Keratinocyte (primary cell): ENCODE measurements around the gene SH3D19. TPM values are rescaled to one million over a fixed set of nuclear protein-coding genes. Genes with fewer than 3 reads are reported as not detected.
A peak's percentile ranks its signal among the peaks of the same experiment; 100 is the strongest.

Experiments
- DNase-seq: peaks from one replicate; pipeline ENCODE4 v3.0.0-alpha.2; 2011; ENCODE audit warnings: low read depth, missing footprints, low spot score
- FAIRE-seq: peaks from 2 replicates; lab custom pipeline; 2011; peaks lifted over from hg19 to GRCh38; lab: Jason Lieb, UNC
- H2AFZ ChIP-seq: 2 replicates; pipeline ENCODE4 v1.6.0; 2012; ENCODE audit warnings: low read length, control low read depth, inconsistent platforms; ENCODE audit not compliant: control insufficient read depth
- H3K27ac ChIP-seq: 2 replicates; pipeline ENCODE4 v1.5.1; 2011; ENCODE audit warnings: low read length; ENCODE audit not compliant: control insufficient read depth, insufficient read depth
- H3K27me3 ChIP-seq: 3 replicates; pipeline ENCODE4 v1.6.0; 2011; ENCODE audit warnings: low read length; ENCODE audit not compliant: control insufficient read depth, insufficient read depth; ENCODE audit errors: extremely low read depth
- H3K36me3 ChIP-seq, 2 experiments: 2 replicates in 1 of 2; 3 replicates in 1 of 2; pipeline ENCODE4 v1.5.1; 2011; ENCODE audit warnings: low read length in 2 of 2, mild to moderate bottlenecking in 1 of 2; ENCODE audit not compliant: control insufficient read depth in 2 of 2, insufficient read depth in 2 of 2; ENCODE audit errors: extremely low read depth in 1 of 2
- H3K4me1 ChIP-seq: 3 replicates; pipeline ENCODE4 v1.5.1; 2011; ENCODE audit warnings: low read length; ENCODE audit not compliant: control insufficient read depth, insufficient read depth; ENCODE audit errors: extremely low read depth
- H3K4me2 ChIP-seq: 3 replicates; pipeline ENCODE4 v1.6.0; 2011; ENCODE audit warnings: low read depth, low read length; ENCODE audit not compliant: control insufficient read depth, insufficient read depth; ENCODE audit errors: extremely low read depth
- H3K4me3 ChIP-seq, 3 experiments: fragments of 200-600 bp in 1 of 3; sonication (generic) in 1 of 3; 2 replicates in 2 of 3; 3 replicates in 1 of 3; pipeline ENCODE4 v1.5.1; 2011 to 2016; ENCODE audit warnings: low read length in 3 of 3, mild to moderate bottlenecking in 3 of 3, control low read depth in 2 of 3, inconsistent platforms in 1 of 3, low read depth in 1 of 3, mixed read lengths in 1 of 3, mixed run types in 1 of 3, moderate library complexity in 1 of 3; ENCODE audit not compliant: control insufficient read depth in 2 of 3, insufficient read depth in 2 of 3; ENCODE audit errors: extremely low read depth in 1 of 3
- H3K79me2 ChIP-seq: 2 replicates; pipeline ENCODE4 v1.6.0; 2012; ENCODE audit warnings: low read length; ENCODE audit not compliant: control insufficient read depth, insufficient read depth
- H3K9ac ChIP-seq: 3 replicates; pipeline ENCODE4 v1.6.0; 2011; ENCODE audit warnings: low read length; ENCODE audit not compliant: control insufficient read depth, insufficient read depth; ENCODE audit errors: extremely low read depth
- H3K9me1 ChIP-seq: 3 replicates; pipeline ENCODE4 v1.6.0; 2011; ENCODE audit warnings: low read length; ENCODE audit not compliant: control insufficient read depth, insufficient read depth; ENCODE audit errors: extremely low read depth
- H3K9me3 ChIP-seq: 2 replicates; pipeline ENCODE4 v1.5.1; 2012; ENCODE audit warnings: low read depth, low read length; ENCODE audit not compliant: control insufficient read depth
- H4K20me1 ChIP-seq: 3 replicates; pipeline ENCODE4 v1.6.0; 2011; ENCODE audit warnings: low read length; ENCODE audit not compliant: control insufficient read depth, insufficient read depth; ENCODE audit errors: extremely low read depth
- CTCF ChIP-seq, 3 experiments: IDR thresholded peaks in 1 of 3; conservative IDR thresholded peaks in 1 of 3; optimal IDR thresholded peaks in 1 of 3; 2 replicates in 2 of 3; 3 replicates in 1 of 3; pipeline versions ENCODE3 to v1.5.1; 2011; ENCODE audit warnings: low read length in 3 of 3, mild to moderate bottlenecking in 3 of 3, moderate library complexity in 2 of 3, control low read depth in 1 of 3, inconsistent platforms in 1 of 3; ENCODE audit not compliant: insufficient read depth in 2 of 3; ENCODE audit errors: extremely low read depth in 1 of 3
- EZH2 ChIP-seq: IDR thresholded peaks from one replicate; pipeline ENCODE4 v1.6.1; 2012; ENCODE audit warnings: inconsistent platforms, mild to moderate bottlenecking, low read length, moderate library complexity
- dilution Hi-C: fragments of 300-500 bp; cut with MboI; formaldehyde crosslinking; loops from one replicate; pipeline ENCODE4 v1.7.0; 2020; ENCODE audit warnings: low sequenced_read_pairs; ENCODE audit not compliant: extremely low pct_ligation_motif_present
- polyA plus RNA-seq, 5 experiments: library from polyadenylated mRNA; depleted of rRNA in 3 of 5; stranded (reverse) in 3 of 5; stranded (forward) in 1 of 5; unstranded in 1 of 5; fragments of >200 nt; gene quantifications; 1 replicate in 1 of 5; 2 replicates in 3 of 5; 3 replicates in 1 of 5; pipeline versions ENCODE4 v1.2.1 to v1.2.3, GENCODE V29; 2011 to 2012; ENCODE audit warnings: missing spikeins in 2 of 5, low read depth in 1 of 5, low replicate concordance in 1 of 5

Gene SH3D19
- polyA plus RNA-seq, 1 donor (not counting 4 experiments of a cell fraction or from before 2014, with no cell fraction given) = 24.8 TPM

DNA sequence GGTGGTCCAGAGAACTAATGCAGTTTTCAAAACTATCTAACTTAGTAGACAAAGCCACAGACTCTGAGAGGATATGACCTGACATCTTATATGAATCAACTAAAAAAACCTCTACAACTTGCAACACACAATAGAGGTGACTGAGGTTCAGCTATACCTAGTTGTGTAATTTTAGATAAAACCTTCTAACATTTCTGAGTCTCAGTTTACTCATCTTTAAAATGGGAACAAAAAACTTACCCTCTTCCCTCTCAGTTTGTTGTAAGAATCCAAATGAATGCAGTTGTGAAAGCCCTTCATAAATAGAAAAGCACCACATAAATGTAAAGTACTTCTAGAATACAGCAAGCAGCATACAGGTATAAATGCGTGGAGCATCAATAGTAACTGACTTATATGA lies 5.9 kb downstream of the SH3D19 start:
- Histone ChIP-seq H3K4me2 (no peak overlapping the region), H4K20me1 (no peaks in the 10 kb centered on the region), H3K27me3 (no peaks in the 10 kb centered on the region), H3K79me2 (peaks cover 73% of the 10 kb centered on the region), H3K27ac (no peak overlapping the region), H3K9me1 (no peaks in the 10 kb centered on the region), H2AFZ (no peak overlapping the region), H3K9me3 (no peaks in the 10 kb centered on the region), H3K4me3 (no peak overlapping the region), H3K36me3 (peaks cover 0 to 2% of the 10 kb centered on the region in 2 experiments), H3K4me1 (peaks cover 41% of the 10 kb centered on the region), H3K9ac (no peak overlapping the region)
- TF ChIP-seq EZH2 = no peak
- no peak for TF ChIP-seq CTCF (optimal IDR thresholded peaks at IDR 0.05 in 1 of 3, IDR thresholded peaks at IDR 0.05 in 1 of 3, conservative IDR thresholded peaks at IDR 0.05 in 1 of 3; ENCODE audit: extremely low read depth in 1 of 3, insufficient read depth in 2 of 3, low read length in 3 of 3)
- dilution Hi-C loops = no loop called here
- DNase-seq (no peak), FAIRE-seq (peak; percentile 41)

- peaks cover 73% of the 10 kb centered on the region for H3K79me2 ChIP-seq
- H4K20me1 ChIP-seq = no peaks in the 10 kb centered on the region
- TF ChIP-seq EZH2 (no peak), CTCF (optimal IDR thresholded peaks at IDR 0.05 in 1 of 3, IDR thresholded peaks at IDR 0.05 in 1 of 3, conservative IDR thresholded peaks at IDR 0.05 in 1 of 3; ENCODE audit: extremely low read depth in 1 of 3, insufficient read depth in 2 of 3, low read length in 3 of 3) (no peak)
- H3K36me3 ChIP-seq = peaks cover 0 to 2% of the 10 kb centered on the region in 2 experiments
- no peak for DNase-seq
- H3K9me1 ChIP-seq = no peaks in the 10 kb centered on the region
- no peak overlapping the region for H3K27ac ChIP-seq
- dilution Hi-C loops = no loop called here
- no peak overlapping the region for H3K4me2 ChIP-seq
- H3K9ac ChIP-seq = no peak overlapping the region
- FAIRE-seq = no peak
- no peaks in the 10 kb centered on the region for H3K27me3 ChIP-seq
- no peak overlapping the region for H2AFZ ChIP-seq
- no peaks in the 10 kb centered on the region for H3K9me3 ChIP-seq
- peaks cover 47% of the 10 kb centered on the region for H3K4me1 ChIP-seq
- H3K4me3 ChIP-seq = no peak overlapping the region
Measured at GRCh38 chr4:151318307-151319006, 6.9 kb downstream of the SH3D19 start.
